GM21576 (cell line): ENCODE data around the gene VAMP1.
"Not testable (repeated sequence)": the region's sequence is repeated elsewhere in the genome, so short reads cannot be mapped to it uniquely, and the experiment has no call there.

Experiments
- ATAC-seq: cut with Tn5 transposase; IDR thresholded peaks from one replicate; pipeline ENCODE4 v1.9.1; 2021; ENCODE audit warnings: mild to moderate bottlenecking, moderate library complexity; ENCODE audit not compliant: unreplicated experiment

The VAMP1 gene

GRCh38 chr12:6470375-6471163, at the start of gene VAMP1:
TSS of gene VAMP1 (minus strand) at chr12:6470677. CDS start at chr12:6470531, 146 bp downstream.
- ATAC-seq: peak; percentile 86

GRCh38 chr12:6520186-6520585, 49.7 kb upstream of the VAMP1 start:
- no peak for ATAC-seq

GRCh38 chr12:6508087-6508486, 37.6 kb upstream of the VAMP1 start:
- no peak for ATAC-seq

- ATAC-seq: no peak
Measured at GRCh38 chr12:6507102-6507998, 36.9 kb upstream of the VAMP1 start.

- ATAC-seq: no peak
Measured at GRCh38 chr12:6500466-6500865, 30.0 kb upstream of the VAMP1 start.

- not testable (repeated sequence) for ATAC-seq
Measured at GRCh38 chr12:6497291-6497690, 26.8 kb upstream of the VAMP1 start.

- no peak for ATAC-seq
Measured at GRCh38 chr12:6494968-6495367, 24.5 kb upstream of the VAMP1 start.

- ATAC-seq: no peak
Measured at GRCh38 chr12:6494258-6494743, 23.8 kb upstream of the VAMP1 start.

- ATAC-seq: peak; percentile 83
Measured at GRCh38 chr12:6493497-6494257, 23.2 kb upstream of the VAMP1 start, which contains the start of gene NCAPD2. TSS of gene NCAPD2 (plus strand) at chr12:6494102. CDS start at chr12:6495099, 997 bp downstream.

- ATAC-seq: peak; percentile 61
Measured at GRCh38 chr12:6492838-6493496, 22.5 kb upstream of the VAMP1 start, which contains the start of gene MRPL51. TSS of gene MRPL51 (minus strand) at chr12:6493262. CDS start at chr12:6493136, 126 bp downstream.

GRCh38 chr12:6490673-6491072, 20.2 kb upstream of the VAMP1 start:
- ATAC-seq: not testable (repeated sequence)

- no peak for ATAC-seq
Measured at GRCh38 chr12:6489449-6489848, 19.0 kb upstream of the VAMP1 start.

GRCh38 chr12:6488240-6488639, 17.8 kb upstream of the VAMP1 start:
- ATAC-seq: no peak

- no peak for ATAC-seq
Measured at GRCh38 chr12:6478416-6478815, 7.9 kb upstream of the VAMP1 start.

GRCh38 chr12:6477601-6478377, 7.3 kb upstream of the VAMP1 start:
- ATAC-seq: not testable (repeated sequence)

- no peak for ATAC-seq
Measured at GRCh38 chr12:6476489-6476888, 6.0 kb upstream of the VAMP1 start.

GRCh38 chr12:6475233-6475975, 4.9 kb upstream of the VAMP1 start:
- not testable (repeated sequence) for ATAC-seq

GRCh38 chr12:6472491-6472890, 2.0 kb upstream of the VAMP1 start:
- no peak for ATAC-seq

- ATAC-seq: no peak
Measured at GRCh38 chr12:6471989-6472360, 1.5 kb upstream of the VAMP1 start.
